ENCODE data around the gene SARNP.

- TF ChIP-seq, protein P1, sequence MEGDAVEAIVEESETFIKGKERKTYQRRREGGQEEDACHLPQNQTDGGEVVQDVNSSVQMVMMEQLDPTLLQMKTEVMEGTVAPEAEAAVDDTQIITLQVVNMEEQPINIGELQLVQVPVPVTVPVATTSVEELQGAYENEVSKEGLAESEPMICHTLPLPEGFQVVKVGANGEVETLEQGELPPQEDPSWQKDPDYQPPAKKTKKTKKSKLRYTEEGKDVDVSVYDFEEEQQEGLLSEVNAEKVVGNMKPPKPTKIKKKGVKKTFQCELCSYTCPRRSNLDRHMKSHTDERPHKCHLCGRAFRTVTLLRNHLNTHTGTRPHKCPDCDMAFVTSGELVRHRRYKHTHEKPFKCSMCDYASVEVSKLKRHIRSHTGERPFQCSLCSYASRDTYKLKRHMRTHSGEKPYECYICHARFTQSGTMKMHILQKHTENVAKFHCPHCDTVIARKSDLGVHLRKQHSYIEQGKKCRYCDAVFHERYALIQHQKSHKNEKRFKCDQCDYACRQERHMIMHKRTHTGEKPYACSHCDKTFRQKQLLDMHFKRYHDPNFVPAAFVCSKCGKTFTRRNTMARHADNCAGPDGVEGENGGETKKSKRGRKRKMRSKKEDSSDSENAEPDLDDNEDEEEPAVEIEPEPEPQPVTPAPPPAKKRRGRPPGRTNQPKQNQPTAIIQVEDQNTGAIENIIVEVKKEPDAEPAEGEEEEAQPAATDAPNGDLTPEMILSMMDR (IDR thresholded peaks at IDR 0.05) = no peak
- TF ChIP-seq POLR2A (IDR thresholded peaks at IDR 0.05) (no peak), POLR2AphosphoS5 (IDR thresholded peaks at IDR 0.05) (no peak)
Observed at GRCh38 chr12:55755246-55755645, 62.3 kb downstream of the SARNP start.
